ENCODE results near the gene LRRFIP1.

DNA sequence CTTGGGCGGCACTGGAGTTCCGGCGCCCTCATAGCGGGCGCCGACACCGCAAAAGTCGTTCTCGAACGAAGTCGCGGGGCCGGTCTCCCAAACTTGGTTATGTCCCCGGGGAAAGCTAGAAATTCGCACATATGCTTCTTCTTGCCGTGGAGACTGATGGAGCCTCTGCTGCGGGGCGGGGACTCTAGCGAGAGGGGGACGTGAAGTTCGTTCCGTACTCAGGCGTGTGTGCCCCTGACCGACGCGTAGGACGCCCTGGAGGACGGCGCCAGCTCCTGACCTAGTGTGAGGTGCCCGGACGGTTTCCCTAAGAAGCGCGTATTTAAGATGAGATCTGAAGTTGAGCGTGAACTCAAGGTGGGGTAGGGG is 171.7 kb downstream of the LRRFIP1 start:
- TF ChIP-seq, protein P1, sequence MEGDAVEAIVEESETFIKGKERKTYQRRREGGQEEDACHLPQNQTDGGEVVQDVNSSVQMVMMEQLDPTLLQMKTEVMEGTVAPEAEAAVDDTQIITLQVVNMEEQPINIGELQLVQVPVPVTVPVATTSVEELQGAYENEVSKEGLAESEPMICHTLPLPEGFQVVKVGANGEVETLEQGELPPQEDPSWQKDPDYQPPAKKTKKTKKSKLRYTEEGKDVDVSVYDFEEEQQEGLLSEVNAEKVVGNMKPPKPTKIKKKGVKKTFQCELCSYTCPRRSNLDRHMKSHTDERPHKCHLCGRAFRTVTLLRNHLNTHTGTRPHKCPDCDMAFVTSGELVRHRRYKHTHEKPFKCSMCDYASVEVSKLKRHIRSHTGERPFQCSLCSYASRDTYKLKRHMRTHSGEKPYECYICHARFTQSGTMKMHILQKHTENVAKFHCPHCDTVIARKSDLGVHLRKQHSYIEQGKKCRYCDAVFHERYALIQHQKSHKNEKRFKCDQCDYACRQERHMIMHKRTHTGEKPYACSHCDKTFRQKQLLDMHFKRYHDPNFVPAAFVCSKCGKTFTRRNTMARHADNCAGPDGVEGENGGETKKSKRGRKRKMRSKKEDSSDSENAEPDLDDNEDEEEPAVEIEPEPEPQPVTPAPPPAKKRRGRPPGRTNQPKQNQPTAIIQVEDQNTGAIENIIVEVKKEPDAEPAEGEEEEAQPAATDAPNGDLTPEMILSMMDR (IDR thresholded peaks at IDR 0.05) = no peak
- TF ChIP-seq POLR2A (IDR thresholded peaks at IDR 0.05) = no peak

Data from uterus (tissue), 2 donors.